ENCODE results near the gene IDNK. TPM values are rescaled to one million over a fixed set of nuclear protein-coding genes. Genes with fewer than 3 reads are reported as not detected.

IDNK gene
- total RNA-seq = 3.8 and 4.5 TPM in 2 replicates
- long read RNA-seq, partial matches to known transcripts = 0 of 4 reads
- long read RNA-seq, other reads (novel, unspliced or antisense) = 1 of 4 reads

DNA sequence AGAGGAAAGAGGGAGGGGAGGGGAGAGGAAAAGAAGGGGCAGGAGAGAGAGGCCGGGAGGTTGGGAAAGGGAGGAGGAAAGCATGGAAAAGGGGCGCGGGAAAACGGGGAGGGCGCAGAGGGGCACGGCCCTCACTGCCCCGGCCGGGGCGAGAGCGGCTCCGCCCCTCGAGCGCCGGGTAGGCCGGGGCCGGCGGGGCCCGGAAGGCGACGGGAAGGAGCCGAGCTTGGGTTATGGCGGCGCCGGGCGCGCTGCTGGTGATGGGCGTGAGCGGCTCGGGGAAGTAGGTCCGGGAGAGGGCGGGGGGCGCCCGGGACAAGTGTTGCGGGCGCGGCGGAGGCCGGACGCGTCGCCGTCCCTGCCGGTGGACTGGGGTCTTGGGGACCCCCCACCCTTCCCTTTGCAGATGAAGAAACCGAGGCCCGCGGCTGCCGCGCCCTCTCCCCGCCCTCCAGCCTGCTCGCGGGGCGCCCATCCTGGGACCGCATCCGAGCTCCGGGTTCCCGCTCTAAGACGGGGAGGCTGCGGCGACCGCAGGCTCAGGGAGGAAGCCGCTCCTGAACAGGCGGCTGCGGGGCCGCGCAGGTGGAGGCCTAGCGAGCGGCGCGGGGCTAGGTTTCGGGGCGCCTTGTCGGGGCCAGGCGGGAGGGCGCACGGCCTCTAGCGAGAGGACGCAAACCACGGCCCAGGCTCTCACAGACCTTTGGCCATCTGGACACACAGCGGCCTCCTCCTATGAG, at the start of gene IDNK:
Gene IDNK (plus strand): TSS at position 205 of the 740 bp plus-strand sequence. CDS start 29 bp downstream, at position 234.
- H3K4me1 Mint-ChIP-seq (ENCODE audit: low read depth) = peaks cover 21% of the 10 kb centered on the region
- peak; percentile 40 for DNase-seq (ENCODE audit: low spot score, unreplicated experiment)
- no peak for TF ChIP-seq CTCF (IDR thresholded peaks at IDR 0.05; ENCODE audit: unreplicated experiment)
- no peaks in the 10 kb centered on the region for H3K9me3 Mint-ChIP-seq (ENCODE audit: low read depth)
- H3K36me3 Mint-ChIP-seq (ENCODE audit: insufficient read depth) = peaks cover 4% of the 10 kb centered on the region
- peak within 1 kb of the TSS; percentile 83 for H3K4me3 Mint-ChIP-seq (ENCODE audit: low read depth)
- H3K27ac Mint-ChIP-seq = peak within 1 kb of the TSS; percentile 95
- no peaks in the 10 kb centered on the region for H3K27me3 Mint-ChIP-seq

DNA sequence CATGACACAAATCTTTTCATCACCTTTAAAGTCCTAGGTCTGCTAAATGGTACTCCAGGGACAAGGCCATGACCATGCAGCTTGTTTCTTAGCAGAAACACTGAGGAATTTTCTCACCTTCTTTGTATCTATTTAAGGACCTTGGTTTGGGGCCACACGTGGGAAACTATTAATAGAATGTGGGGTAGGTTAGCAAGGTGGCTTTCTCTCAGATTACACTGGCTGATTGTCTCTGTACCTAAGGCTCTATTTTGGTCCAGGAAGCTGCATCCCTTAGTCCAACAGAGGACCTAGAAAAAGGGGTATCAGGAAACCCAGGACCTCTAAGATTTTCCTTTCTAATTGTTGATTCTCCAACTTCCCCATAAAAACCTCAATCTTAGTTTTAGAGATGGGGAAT, 48.5 kb upstream of the IDNK start:
- no peaks in the 10 kb centered on the region for H3K27me3 Mint-ChIP-seq
- H3K36me3 Mint-ChIP-seq (ENCODE audit: insufficient read depth) = peaks cover 8% of the 10 kb centered on the region
- H3K4me1 Mint-ChIP-seq (ENCODE audit: low read depth) = no peaks in the 10 kb centered on the region
- H3K27ac Mint-ChIP-seq = no peak overlapping the region
- H3K9me3 Mint-ChIP-seq (ENCODE audit: low read depth) = peaks cover 23% of the 10 kb centered on the region
- no peak overlapping the region for H3K4me3 Mint-ChIP-seq (ENCODE audit: low read depth)
- DNase-seq (ENCODE audit: low spot score, unreplicated experiment) = no peak
- TF ChIP-seq CTCF (IDR thresholded peaks at IDR 0.05; ENCODE audit: unreplicated experiment) = no peak

GRCh38 chr9:83582029-83582428, 40.9 kb upstream of the IDNK start:
- no peaks in the 10 kb centered on the region for H3K27me3 Mint-ChIP-seq

GRCh38 chr9:83583151-83584014, 39.6 kb upstream of the IDNK start:
- Mint-ChIP-seq H3K4me3 (ENCODE audit: low read depth) (no peak overlapping the region), H3K36me3 (ENCODE audit: insufficient read depth) (peaks cover 10% of the 10 kb centered on the region), H3K4me1 (ENCODE audit: low read depth) (no peaks in the 10 kb centered on the region), H3K27me3 (no peaks in the 10 kb centered on the region), H3K27ac (no peak overlapping the region), H3K9me3 (ENCODE audit: low read depth) (peaks cover 15% of the 10 kb centered on the region)
- peak; percentile 39 for DNase-seq (ENCODE audit: low spot score, unreplicated experiment)
- TF ChIP-seq CTCF (IDR thresholded peaks at IDR 0.05; ENCODE audit: unreplicated experiment) = peak; percentile 80

More at GRCh38 chr9:83582029-83582428, 40.9 kb upstream of the IDNK start:
- no peak overlapping the region for H3K27ac Mint-ChIP-seq
- peaks cover 25% of the 10 kb centered on the region for H3K9me3 Mint-ChIP-seq (ENCODE audit: low read depth)
- TF ChIP-seq CTCF (IDR thresholded peaks at IDR 0.05; ENCODE audit: unreplicated experiment) = no peak
- no peak for DNase-seq (ENCODE audit: low spot score, unreplicated experiment)
- no peak overlapping the region for H3K4me3 Mint-ChIP-seq (ENCODE audit: low read depth)
- H3K4me1 Mint-ChIP-seq (ENCODE audit: low read depth) = no peaks in the 10 kb centered on the region
- H3K36me3 Mint-ChIP-seq (ENCODE audit: insufficient read depth) = peaks cover 12% of the 10 kb centered on the region

- H3K4me3 Mint-ChIP-seq (ENCODE audit: low read depth) = no peak overlapping the region
- H3K9me3 Mint-ChIP-seq (ENCODE audit: low read depth) = peaks cover 5% of the 10 kb centered on the region
- TF ChIP-seq CTCF (IDR thresholded peaks at IDR 0.05; ENCODE audit: unreplicated experiment) = no peak
- DNase-seq (ENCODE audit: low spot score, unreplicated experiment) = no peak
- no peak overlapping the region for H3K27ac Mint-ChIP-seq
- H3K4me1 Mint-ChIP-seq (ENCODE audit: low read depth) = no peaks in the 10 kb centered on the region
- H3K36me3 Mint-ChIP-seq (ENCODE audit: insufficient read depth) = peaks cover 3% of the 10 kb centered on the region
- no peaks in the 10 kb centered on the region for H3K27me3 Mint-ChIP-seq
Observed at GRCh38 chr9:83584995-83585394, 37.9 kb upstream of the IDNK start.

Data from progenitor cell of endocrine pancreas (in vitro differentiated cells).